Measurements from ENCODE around the gene MYO15A.

DNA sequence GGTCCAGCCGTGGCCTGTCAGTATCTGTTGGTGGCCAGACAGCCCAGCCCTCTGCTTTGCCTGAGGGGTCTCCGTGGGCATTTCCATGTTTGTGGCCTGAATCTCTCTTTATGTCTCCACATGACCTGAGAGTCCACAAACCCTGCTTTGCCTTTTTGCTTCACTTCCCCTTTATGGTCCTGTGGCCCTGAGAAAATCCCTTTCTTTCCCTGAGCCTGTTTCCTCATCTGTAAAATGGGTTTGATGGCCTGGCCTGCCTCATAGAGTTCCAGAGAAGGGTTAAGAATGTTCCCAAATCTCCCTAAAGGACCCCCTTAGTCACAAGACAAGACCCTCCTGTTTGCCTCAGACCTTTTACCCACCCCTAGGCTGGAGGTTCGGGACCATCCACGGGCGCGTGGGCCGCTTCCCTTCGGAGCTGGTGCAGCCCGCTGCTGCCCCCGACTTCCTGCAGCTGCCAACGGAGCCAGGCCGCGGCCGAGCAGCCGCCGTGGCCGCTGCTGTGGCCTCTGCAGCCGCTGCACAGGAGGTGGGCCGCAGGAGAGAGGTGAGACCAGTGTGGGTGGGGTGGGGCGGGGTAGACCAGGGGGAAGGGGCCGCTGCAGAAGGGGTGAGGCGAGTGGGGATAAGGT lies 48.9 kb downstream of the MYO15A start:
- no peak for TF ChIP-seq POLR2A (IDR thresholded peaks at IDR 0.05)
- TF ChIP-seq, protein P1, sequence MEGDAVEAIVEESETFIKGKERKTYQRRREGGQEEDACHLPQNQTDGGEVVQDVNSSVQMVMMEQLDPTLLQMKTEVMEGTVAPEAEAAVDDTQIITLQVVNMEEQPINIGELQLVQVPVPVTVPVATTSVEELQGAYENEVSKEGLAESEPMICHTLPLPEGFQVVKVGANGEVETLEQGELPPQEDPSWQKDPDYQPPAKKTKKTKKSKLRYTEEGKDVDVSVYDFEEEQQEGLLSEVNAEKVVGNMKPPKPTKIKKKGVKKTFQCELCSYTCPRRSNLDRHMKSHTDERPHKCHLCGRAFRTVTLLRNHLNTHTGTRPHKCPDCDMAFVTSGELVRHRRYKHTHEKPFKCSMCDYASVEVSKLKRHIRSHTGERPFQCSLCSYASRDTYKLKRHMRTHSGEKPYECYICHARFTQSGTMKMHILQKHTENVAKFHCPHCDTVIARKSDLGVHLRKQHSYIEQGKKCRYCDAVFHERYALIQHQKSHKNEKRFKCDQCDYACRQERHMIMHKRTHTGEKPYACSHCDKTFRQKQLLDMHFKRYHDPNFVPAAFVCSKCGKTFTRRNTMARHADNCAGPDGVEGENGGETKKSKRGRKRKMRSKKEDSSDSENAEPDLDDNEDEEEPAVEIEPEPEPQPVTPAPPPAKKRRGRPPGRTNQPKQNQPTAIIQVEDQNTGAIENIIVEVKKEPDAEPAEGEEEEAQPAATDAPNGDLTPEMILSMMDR (IDR thresholded peaks at IDR 0.05): no peak
- TF ChIP-seq POLR2AphosphoS5 (IDR thresholded peaks at IDR 0.05): no peak
- TF ChIP-seq EP300 (IDR thresholded peaks at IDR 0.05; ENCODE audit: low read depth): no peak
